Loucy (cell line): ENCODE results near the gene FMNL3.

Source experiments
- EZH2phosphoT487 ChIP-seq: fragments of 200-600 bp; IDR thresholded peaks from 2 replicates; pipeline ENCODE4 v1.6.1; 2018; ENCODE audit warnings: antibody characterized with exemption, mild to moderate bottlenecking, moderate library complexity, borderline replicate concordance
- TF ChIP-seq, protein P1 (sequence below): fragments of 200-600 bp; sonication (generic); conservative IDR thresholded peaks from 2 replicates; pipeline ENCODE4 v1.5.1; 2014; ENCODE audit warnings: mild to moderate bottlenecking, antibody characterized with exemption, low read length

- TF ChIP-seq, protein P1, sequence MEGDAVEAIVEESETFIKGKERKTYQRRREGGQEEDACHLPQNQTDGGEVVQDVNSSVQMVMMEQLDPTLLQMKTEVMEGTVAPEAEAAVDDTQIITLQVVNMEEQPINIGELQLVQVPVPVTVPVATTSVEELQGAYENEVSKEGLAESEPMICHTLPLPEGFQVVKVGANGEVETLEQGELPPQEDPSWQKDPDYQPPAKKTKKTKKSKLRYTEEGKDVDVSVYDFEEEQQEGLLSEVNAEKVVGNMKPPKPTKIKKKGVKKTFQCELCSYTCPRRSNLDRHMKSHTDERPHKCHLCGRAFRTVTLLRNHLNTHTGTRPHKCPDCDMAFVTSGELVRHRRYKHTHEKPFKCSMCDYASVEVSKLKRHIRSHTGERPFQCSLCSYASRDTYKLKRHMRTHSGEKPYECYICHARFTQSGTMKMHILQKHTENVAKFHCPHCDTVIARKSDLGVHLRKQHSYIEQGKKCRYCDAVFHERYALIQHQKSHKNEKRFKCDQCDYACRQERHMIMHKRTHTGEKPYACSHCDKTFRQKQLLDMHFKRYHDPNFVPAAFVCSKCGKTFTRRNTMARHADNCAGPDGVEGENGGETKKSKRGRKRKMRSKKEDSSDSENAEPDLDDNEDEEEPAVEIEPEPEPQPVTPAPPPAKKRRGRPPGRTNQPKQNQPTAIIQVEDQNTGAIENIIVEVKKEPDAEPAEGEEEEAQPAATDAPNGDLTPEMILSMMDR, result no peak
- no peak for TF ChIP-seq EZH2phosphoT487
Measured at GRCh38 chr12:49705479-49706134, 1.6 kb downstream of the FMNL3 start.
